GM21515 (cell line): ENCODE measurements around the gene SLC2A13.

Experiments
- ATAC-seq: cut with Tn5 transposase; IDR thresholded peaks from one replicate; pipeline ENCODE4 v1.9.1; 2021; ENCODE audit not compliant: unreplicated experiment

SLC2A13 gene

GRCh38 chr12:40002178-40003169 is 103.4 kb downstream of the SLC2A13 start:
- ATAC-seq, result no peak

DNA sequence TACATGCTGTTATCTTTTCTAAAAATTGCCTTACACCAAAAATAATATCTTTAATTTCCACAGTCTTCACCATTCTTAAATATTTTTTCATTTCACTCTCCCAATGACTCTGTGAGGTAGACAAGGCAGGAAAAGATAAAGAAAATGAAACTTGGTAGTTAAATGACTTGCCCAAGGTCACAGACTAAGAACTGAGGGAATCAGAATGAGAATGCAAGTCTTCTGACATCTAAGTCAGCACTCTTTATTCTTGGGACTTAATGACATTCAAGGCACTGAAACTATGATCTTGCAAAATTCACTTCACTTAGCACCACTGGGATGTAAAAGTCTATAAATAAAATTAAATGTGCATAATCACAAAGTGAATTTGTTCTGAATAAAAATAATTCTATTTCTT is 104.5 kb downstream of the SLC2A13 start:
- no peak for ATAC-seq

DNA sequence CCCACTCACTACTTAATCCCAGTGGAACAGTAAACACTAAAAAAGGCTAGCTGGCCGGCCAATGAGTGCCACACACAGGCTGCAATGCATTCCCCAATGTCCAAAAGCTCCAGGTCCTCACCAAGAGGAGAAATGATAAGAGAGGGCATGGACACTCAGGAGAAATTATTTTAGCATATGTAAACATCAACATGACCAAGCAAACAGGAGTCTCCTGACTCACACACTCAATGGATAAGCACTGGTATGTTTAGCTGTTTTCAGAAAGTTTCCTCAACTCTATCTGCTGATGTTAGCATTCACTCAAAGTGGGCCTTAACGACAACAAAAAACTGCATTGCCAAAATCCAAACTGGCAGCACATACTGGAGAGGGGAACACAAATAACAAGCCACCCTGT is 105.0 kb downstream of the SLC2A13 start:
- ATAC-seq, result no peak

- no peak for ATAC-seq
These were observed 112.6 kb downstream of the SLC2A13 start for GRCh38 chr12:39993268-39993667.

DNA sequence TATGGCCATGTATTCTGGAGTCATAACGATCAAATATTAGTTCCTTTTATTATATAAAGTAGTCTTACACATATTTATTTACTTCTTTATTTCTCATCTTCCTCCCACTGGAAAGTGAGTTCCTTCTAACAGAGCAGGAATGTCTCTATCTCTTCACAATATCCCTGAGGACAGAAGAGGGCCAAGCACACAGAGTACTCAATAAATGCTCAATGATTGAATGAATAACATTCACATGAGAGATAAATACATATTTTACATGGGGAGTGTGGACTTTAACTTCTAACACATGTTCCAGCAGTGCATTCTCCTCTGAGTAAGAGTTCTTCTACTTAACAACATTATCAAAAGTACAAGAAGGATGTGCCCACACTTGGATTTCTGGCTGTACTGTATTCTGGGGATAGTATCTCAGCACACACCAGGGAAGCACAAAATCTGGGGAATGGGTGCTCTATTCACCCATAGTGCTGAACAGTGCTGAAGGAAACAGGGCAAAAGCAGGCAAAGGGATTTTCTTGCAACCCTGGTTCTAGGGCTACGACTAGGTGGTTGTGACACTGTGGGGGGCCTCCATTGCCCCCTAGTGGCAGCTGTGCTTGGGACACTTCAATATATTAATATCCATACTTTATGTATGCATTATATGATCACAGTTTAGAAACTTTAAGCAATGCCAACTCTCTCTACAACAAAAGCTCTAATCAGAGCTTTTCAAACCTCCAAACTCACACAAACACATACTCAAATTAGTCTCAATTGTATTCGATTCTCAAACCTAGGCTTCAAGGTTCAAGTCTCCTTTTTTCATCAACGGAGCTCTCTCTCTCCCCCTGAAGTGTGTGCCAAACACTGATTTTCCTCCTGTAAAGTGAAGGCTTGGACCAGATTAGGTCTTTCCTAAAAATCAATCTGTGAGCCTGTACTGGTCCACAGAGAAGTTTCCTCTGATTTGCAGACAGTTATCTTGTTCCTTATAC is 115.5 kb downstream of the SLC2A13 start:
- peak; percentile 96 for ATAC-seq

- no peak for ATAC-seq
These were observed 116.4 kb downstream of the SLC2A13 start for GRCh38 chr12:39989501-39989900.

- ATAC-seq, result no peak
These were observed 117.3 kb downstream of the SLC2A13 start for GRCh38 chr12:39988574-39988973.

GRCh38 chr12:39986674-39987073 is 119.2 kb downstream of the SLC2A13 start:
- ATAC-seq, result no peak

GRCh38 chr12:39984670-39985069 is 121.2 kb downstream of the SLC2A13 start:
- ATAC-seq, result no peak

GRCh38 chr12:39975374-39975918 is 130.4 kb downstream of the SLC2A13 start:
- ATAC-seq, result no peak

DNA sequence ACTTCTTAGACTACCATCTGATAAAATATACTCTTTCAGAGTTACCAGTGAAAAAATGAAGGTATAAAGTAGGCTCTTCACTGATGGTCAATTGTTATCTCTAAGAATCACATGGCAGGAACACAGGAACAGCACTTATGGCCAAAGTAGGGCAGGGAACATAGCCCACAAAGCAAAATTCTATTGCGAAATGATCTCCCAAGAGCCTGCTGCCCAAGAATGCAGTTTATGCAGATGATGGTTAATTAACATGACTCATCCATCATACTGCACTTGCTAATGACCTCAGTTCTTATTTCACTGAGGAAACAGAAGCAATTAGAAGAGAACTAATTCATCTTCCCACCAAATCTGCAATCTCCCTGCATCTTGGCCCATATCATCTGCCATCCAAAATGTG is 133.8 kb downstream of the SLC2A13 start:
- no peak for ATAC-seq

DNA sequence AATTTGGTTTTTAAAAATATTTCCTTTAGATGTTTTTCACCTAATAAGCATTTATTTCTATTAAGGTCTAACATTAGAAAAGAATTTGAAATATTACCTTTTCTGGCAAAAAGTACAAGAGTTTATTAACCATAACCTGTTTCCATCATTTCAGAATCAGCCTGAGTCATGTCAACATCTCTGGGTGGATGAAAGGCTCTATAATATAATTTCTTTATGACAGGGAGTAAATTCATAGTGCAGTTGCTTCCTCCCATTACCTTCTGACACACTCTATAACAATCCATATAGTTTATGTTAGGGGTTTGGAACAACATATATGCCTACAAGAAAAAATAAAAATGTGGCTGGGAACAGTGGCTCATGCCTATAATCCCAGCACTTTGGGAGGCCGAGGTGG is 134.5 kb downstream of the SLC2A13 start:
- ATAC-seq, result no peak

DNA sequence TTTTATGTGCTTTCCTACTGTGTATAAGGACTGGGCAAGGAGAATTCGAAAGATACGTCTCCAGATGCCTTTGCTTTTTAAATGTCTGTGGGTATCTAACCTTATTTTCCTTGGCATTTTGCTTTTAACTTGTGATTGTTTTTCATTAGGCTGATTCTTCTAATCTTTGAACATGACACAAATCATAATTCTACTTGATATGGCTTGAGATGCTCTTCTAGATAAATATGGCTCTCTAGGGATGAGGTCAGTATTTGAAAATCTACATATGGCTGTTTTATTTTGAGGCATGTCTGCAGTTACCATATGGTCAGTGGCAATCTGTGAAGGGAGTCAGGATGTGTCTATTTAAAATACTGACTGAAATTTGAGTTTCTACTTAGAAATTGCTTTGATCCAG is 139.2 kb downstream of the SLC2A13 start:
- no peak for ATAC-seq

DNA sequence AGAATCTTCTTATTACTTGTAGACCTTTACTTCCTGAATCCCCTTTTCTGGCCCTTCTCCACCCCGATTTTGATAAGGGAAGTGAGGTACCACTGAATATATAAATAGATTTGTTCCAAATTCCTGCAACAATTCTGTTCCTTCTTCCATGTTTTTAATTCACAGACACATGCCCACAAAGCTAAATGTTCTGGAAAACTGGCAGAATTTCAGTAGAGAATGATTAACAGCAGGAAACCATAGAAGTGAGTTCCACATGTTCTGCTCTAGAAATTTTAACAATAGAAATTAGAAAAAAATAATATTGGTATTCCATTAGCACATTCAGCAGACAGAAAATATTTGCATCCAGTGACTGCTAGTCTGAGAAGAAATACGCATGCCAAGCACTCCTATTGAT is 139.6 kb downstream of the SLC2A13 start:
- ATAC-seq, result no peak

DNA sequence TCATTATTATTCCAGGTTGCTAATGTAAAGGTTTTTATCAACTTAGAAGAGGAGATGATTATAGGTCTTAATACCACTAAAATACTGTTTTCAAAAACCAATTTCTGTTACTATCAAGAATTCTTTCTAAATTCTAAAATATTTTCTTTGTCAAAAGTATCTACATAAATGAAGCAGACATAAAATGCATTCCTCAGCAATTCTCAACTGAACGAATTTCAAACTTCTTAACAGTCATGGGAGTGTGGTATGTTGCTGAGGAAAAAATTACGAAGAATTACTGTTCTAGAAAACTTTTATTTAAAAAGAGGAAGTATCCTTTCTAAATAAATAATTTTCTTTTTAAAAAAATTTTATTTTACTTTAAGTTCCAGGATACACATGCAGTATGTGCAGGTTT is 146.4 kb downstream of the SLC2A13 start:
- ATAC-seq, result no peak

DNA sequence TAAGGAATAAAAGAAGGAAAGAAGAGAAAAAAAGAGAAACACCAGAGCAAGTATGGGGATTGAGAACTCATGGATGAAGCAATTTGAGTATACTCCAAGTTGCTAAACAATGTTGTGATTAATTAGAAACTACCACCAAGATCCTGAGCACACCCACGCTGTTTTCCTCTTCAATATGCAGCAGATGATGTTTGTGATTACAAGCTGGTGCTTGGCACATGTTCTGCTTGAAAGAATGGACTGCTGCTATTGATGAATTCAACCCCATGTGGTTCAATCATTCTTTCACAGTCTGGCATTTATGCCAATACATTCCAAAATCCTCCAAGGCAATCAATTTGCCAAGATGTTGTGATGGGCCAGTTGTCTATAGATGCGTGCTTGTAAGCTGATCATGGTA is 146.8 kb downstream of the SLC2A13 start:
- no peak for ATAC-seq

DNA sequence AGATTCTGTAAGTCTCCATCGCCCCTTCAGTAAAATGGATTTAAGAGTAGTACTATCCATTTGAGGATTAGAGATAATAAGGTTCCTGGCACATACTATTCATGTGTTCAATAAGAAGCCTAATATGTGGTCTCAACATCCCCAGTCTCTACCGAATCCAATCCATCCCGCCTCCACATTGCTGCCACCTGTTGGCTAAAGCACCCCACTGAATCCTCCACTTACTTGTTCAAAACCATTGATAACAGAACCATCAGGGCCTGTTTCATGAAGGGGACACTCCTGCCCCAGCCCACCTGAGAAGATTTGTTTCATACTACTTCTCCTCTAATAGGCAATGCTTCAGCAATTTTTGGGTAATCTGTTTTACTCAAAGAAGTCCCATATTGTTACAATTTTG is 147.5 kb downstream of the SLC2A13 start:
- no peak for ATAC-seq

GRCh38 chr12:39956725-39957124 is 149.2 kb downstream of the SLC2A13 start:
- ATAC-seq, result no peak

- ATAC-seq, result no peak
These were observed 159.3 kb downstream of the SLC2A13 start for GRCh38 chr12:39946361-39947280.

DNA sequence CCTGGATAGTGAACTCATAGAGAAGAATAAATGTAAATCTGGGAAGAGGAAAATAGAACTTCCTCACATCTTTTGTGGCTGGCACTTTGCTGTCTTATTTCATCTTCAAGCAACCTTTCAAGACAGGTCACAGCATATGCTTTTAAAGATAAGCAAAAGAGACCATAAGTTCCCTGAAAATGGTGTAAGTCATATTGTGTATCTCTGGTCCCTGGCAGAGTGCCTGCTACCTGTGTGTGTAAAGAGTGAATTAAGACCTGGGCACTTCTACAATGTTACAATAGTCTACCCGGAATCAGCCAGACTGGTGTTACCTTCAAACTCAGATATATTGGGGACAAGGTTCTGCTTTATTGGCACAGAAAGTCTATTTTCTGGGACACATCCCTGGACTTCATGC is 168.8 kb downstream of the SLC2A13 start:
- no peak for ATAC-seq
